ENCODE results near the gene PKD1. TPM values are rescaled to one million over a fixed set of nuclear protein-coding genes. Genes with fewer than 3 reads are reported as not detected.
"Not testable (repeated sequence)": the region's sequence is repeated elsewhere in the genome, so short reads cannot be mapped to it uniquely, and the experiment has no call there.

The PKD1 gene
- total and polyA plus RNA-seq, 2 donors (not counting 1 experiment from before 2014, with no cell fraction given) = 100 to 116 TPM

DNA sequence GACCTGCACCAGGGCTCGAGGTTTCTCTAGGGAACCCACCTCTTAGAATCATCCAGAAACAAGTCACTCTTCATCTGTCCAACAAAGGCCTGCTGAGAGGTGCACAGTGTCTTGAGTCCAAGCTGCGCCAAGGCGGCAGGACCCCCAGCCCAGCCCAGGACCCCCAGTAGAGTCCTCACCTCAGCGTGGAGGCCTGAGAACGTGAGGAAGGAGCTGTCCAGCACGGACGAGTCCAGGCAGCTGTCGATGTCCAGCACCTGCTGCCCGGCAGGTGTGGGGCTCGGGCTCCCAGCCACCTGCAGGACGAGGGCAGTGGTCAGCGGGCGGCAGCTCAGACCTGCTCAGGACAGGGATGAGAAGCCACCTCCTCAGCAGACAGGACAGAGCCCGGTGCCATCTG lies 38.0 kb downstream of the PKD1 start:
- H3K9me3 ChIP-seq (ENCODE audit: control extremely low read depth in 1 of 3, control insufficient read depth in 2 of 3, insufficient read depth in 1 of 3, low read length in 2 of 3); ATAC-seq (ENCODE audit: low read depth); H3K4me1 ChIP-seq (ENCODE audit: control insufficient read depth in 2 of 2, insufficient read depth in 2 of 2, low read length in 2 of 2); H3K79me2 ChIP-seq (ENCODE audit: control insufficient read depth, insufficient read depth, low read length); CTCF ChIA-PET; H4K20me1 ChIP-seq (ENCODE audit: control insufficient read depth, insufficient read depth, low read length, poor library complexity, severe bottlenecking); H3K4me2 ChIP-seq (replicated peaks; ENCODE audit: low read depth, low read length, poor library complexity, severe bottlenecking); H3K4me1 Mint-ChIP-seq; H3K36me3 ChIP-seq (replicated peaks in 1 of 2; ENCODE audit: control extremely low read depth in 1 of 2, control insufficient read depth in 1 of 2, extremely low read depth in 1 of 2, insufficient read depth in 2 of 2, low read length in 1 of 2); H3K4me3 Mint-ChIP-seq; H3K27me3 Mint-ChIP-seq; H3K27me3 ChIP-seq (replicated peaks in 1 of 4; ENCODE audit: control extremely low read depth in 1 of 4, control insufficient read depth in 3 of 4, insufficient read depth in 4 of 4, low read length in 3 of 4); intact Hi-C loops (cut with micrococcal nuclease); H3K27ac ChIP-seq (ENCODE audit: low read length in 2 of 2); DNase-seq; H3K4me3 ChIP-seq (ENCODE audit: control extremely low read depth in 1 of 5, extremely low read depth in 1 of 5, insufficient read depth in 1 of 5, low read depth in 2 of 5, low read length in 4 of 5); H3K9ac ChIP-seq (ENCODE audit: low read length); H2AFZ ChIP-seq (ENCODE audit: insufficient read depth, low read depth, low read length, poor library complexity, severe bottlenecking); H3K27ac Mint-ChIP-seq; POLR2A ChIA-PET; H3K9me3 Mint-ChIP-seq (ENCODE audit: insufficient read depth): not testable (repeated sequence)
- 100% methylated on average over 3 of the region's 14 CpGs for WGBS (ENCODE audit: insufficient coverage)

GRCh38 chr16:2096853-2097595 lies 38.7 kb downstream of the PKD1 start:
- H4K20me1 ChIP-seq (ENCODE audit: control insufficient read depth, insufficient read depth, low read length, poor library complexity, severe bottlenecking) = no peaks in the 10 kb centered on the region
- no peaks in the 10 kb centered on the region for H3K4me1 ChIP-seq (ENCODE audit: control insufficient read depth in 2 of 2, insufficient read depth in 2 of 2, low read length in 2 of 2)
- Mint-ChIP-seq H3K4me3 (no peak overlapping the region), H3K27me3 (no peaks in the 10 kb centered on the region), H3K4me1 (no peaks in the 10 kb centered on the region), H3K9me3 (ENCODE audit: insufficient read depth) (no peaks in the 10 kb centered on the region), H3K27ac (no peak overlapping the region)
- no peak overlapping the region for H3K4me3 ChIP-seq (ENCODE audit: control extremely low read depth in 1 of 5, extremely low read depth in 1 of 5, insufficient read depth in 1 of 5, low read depth in 2 of 5, low read length in 4 of 5)
- H3K4me2 ChIP-seq (replicated peaks; ENCODE audit: low read depth, low read length, poor library complexity, severe bottlenecking) = no peak overlapping the region
- no peaks in the 10 kb centered on the region for H3K9me3 ChIP-seq (ENCODE audit: control extremely low read depth in 1 of 3, control insufficient read depth in 2 of 3, insufficient read depth in 1 of 3, low read length in 2 of 3)
- no peak for ATAC-seq (ENCODE audit: low read depth)
- no peak overlapping the region for H3K27ac ChIP-seq (ENCODE audit: low read length in 2 of 2)
- no peak for DNase-seq
- no peak overlapping the region for H3K9ac ChIP-seq (ENCODE audit: low read length)
- ChIA-PET CTCF (no interaction called here), POLR2A (no interaction called here)
- peaks cover 0 to 9% of the 10 kb centered on the region in 2 experiments for H3K36me3 ChIP-seq (replicated peaks in 1 of 2; ENCODE audit: control extremely low read depth in 1 of 2, control insufficient read depth in 1 of 2, extremely low read depth in 1 of 2, insufficient read depth in 2 of 2, low read length in 1 of 2)
- no peak for TF ChIP-seq EZH2 (IDR thresholded peaks at IDR 0.05; ENCODE audit: borderline replicate concordance, insufficient read depth, low read depth, low read length, poor library complexity, severe bottlenecking)
- no peak for TF ChIP-seq CTCF (IDR thresholded peaks at IDR 0.05)
- H3K27me3 ChIP-seq (replicated peaks in 1 of 4; ENCODE audit: control extremely low read depth in 1 of 4, control insufficient read depth in 3 of 4, insufficient read depth in 4 of 4, low read length in 3 of 4) = no peaks in the 10 kb centered on the region
- H3K79me2 ChIP-seq (ENCODE audit: control insufficient read depth, insufficient read depth, low read length) = no peaks in the 10 kb centered on the region
- 93% methylated on average over 8 of the region's 25 CpGs for WGBS (ENCODE audit: insufficient coverage)
- no peak overlapping the region for H2AFZ ChIP-seq (ENCODE audit: insufficient read depth, low read depth, low read length, poor library complexity, severe bottlenecking)
- intact Hi-C loops (cut with micrococcal nuclease) = no loop called here

All from B cell (primary cell).